Right lobe of liver (tissue), 6 donors: Measurements from ENCODE around the gene RNF44. TPM values are rescaled to one million over a fixed set of nuclear protein-coding genes. Genes with fewer than 3 reads are reported as not detected.

Experiments used
- ATAC-seq, 4 donors: fragments of 200-7000 bp; cut with Tn5 transposase; one replicate each; pipeline ENCODE4 v1.9.1; 2020; ENCODE audit warnings: mild to moderate bottlenecking in 4 of 4, moderate library complexity in 4 of 4
- DNase-seq, 3 donors: peaks; one replicate each; pipeline ENCODE4 v3.0.0-alpha.2; 2020
- H3K27ac ChIP-seq, 3 donors: fragments of 200-600 bp; one replicate each; pipeline ENCODE4 v1.8.0; 2022
- H3K27me3 ChIP-seq, 2 donors: fragments of 200-600 bp; one replicate each; pipeline ENCODE4 v1.8.0; 2022
- H3K36me3 ChIP-seq, 4 donors: fragments of 200-600 bp; sonication (generic) in 1 of 4; one replicate each; pipeline versions ENCODE4 v1.5.1 to v1.8.0; 2017 to 2022; ENCODE audit warnings: control low read depth in 1 of 4
- H3K4me1 ChIP-seq, 4 donors: fragments of 200-600 bp; sonication (generic) in 1 of 4; one replicate each; pipeline versions ENCODE4 v1.5.1 to v1.8.0; 2017 to 2022; ENCODE audit warnings: control low read depth in 1 of 4
- H3K4me3 ChIP-seq, 3 donors: fragments of 200-600 bp; one replicate each; pipeline ENCODE4 v1.8.0; 2022
- H3K9me3 ChIP-seq, 4 donors: fragments of 200-600 bp; sonication (generic) in 1 of 4; one replicate each; pipeline versions ENCODE4 v1.5.1 to v1.8.0; 2017 to 2022; ENCODE audit warnings: control low read depth in 1 of 4
- POLR2A ChIP-seq: fragments of 450-650 bp; IDR thresholded peaks from one replicate; pipeline ENCODE4 v1.6.1; 2017; ENCODE audit warnings: antibody characterized with exemption, mild to moderate bottlenecking
- WGBS: methylation state at CpG from one replicate; pipeline ENCODE4 v1.1.6; 2018; ENCODE audit warnings: low coverage, low lambda C conversion rate; ENCODE audit not compliant: insufficient coverage; ENCODE audit errors: missing lambda C conversion rate; 5-methylcytosine and 5-hydroxymethylcytosine counted together
- intact Hi-C, 2 donors: fragments of 100-400 bp; cut with DNase I; formaldehyde crosslinking; loops; one replicate each; pipeline versions ENCODE4 v1.11.2 to v1.14.1; 2022
- total RNA-seq, 6 experiments: library from RNA; depleted of rRNA in 2 of 6; stranded (reverse); fragments of >200 nt in 2 of 6; fragmentation: NEBNext Ultra II Directional in 3 of 6; extraction: Animal tissue kit (Norgen Biotek cat#: 25700) in 3 of 6; gene quantifications; one replicate each; pipeline versions ENCODE4 v1.1.0 to v1.2.4, GENCODE V29; 2016 to 2023
- TF ChIP-seq, protein P1 (sequence below), 4 donors: fragments of 200-600 bp in 3 of 4; fragments of 450-650 bp in 1 of 4; IDR thresholded peaks; one replicate each; pipeline versions ENCODE4 v1.5.1 to v1.8.0; 2016 to 2022; ENCODE audit warnings: antibody characterized with exemption in 4 of 4, mild to moderate bottlenecking in 2 of 4
- donor health status: DM: no; HTN: yes; CAD: no.
- donor health status: DM: no; HTN: no; CAD: no.
- donor health status: DM: no; HTN: no; CAD: no.
- donor health status: DM: no; HTN: yes; CAD: no.
- donor health status: DM: no; HTN: yes; CAD: no.

RNF44 gene
- total RNA-seq, 6 experiments from 2014 or later: 5.1 to 16.3 (median 12.7) TPM

DNA sequence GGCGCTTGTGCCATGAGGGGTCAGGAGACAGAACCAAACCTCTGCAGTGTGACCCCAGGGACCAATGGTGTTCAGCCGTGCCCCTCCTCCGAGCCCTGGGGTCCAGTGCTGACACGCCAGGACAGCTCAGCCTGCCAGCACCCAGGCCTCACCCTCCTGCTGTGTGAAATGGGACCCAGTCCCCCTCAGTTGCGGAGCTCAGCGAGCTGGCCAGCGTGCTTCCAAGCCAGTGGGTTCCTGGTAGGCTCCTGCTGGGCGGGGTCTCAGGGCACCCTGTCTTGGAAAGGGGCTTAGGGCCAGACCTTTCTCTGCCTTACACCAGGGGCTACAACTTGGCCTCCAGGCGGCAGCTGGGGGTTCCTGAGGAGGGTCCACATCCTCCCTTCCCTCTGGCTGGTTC is 4.4 kb downstream of the RNF44 start:
- Histone ChIP-seq H3K4me3 (no peak overlapping the region), H3K27ac (peak overlapping the region in 1 of 3 donors; percentile 97)

GRCh38 chr5:176531902-176532493 is 5.2 kb downstream of the RNF44 start:
- no peaks in the 10 kb centered on the region for H3K27me3 ChIP-seq
- no peak overlapping the region for H3K27ac ChIP-seq

More for the DNA sequence above, 4.4 kb downstream of the RNF44 start:
- Histone ChIP-seq H3K4me1 (peaks cover 0 to 37% (median 25%) of the 10 kb centered on the region in 4 donors), H3K27me3 (no peaks in the 10 kb centered on the region), H3K36me3 (peaks cover 0 to 35% (median 13%) of the 10 kb centered on the region in 4 donors), H3K9me3 (no peaks in the 10 kb centered on the region)
- 87% methylated on average over 3 of the region's 9 CpGs for WGBS
- DNase-seq: no peak
- intact Hi-C loops: loop anchor here in 1 of 2 donors (10.0 kb wide), 1 partner anchor 88 kb away; the partner anchor contains the start of gene FAF2
- TF ChIP-seq POLR2A: no peak
- TF ChIP-seq, protein P1, sequence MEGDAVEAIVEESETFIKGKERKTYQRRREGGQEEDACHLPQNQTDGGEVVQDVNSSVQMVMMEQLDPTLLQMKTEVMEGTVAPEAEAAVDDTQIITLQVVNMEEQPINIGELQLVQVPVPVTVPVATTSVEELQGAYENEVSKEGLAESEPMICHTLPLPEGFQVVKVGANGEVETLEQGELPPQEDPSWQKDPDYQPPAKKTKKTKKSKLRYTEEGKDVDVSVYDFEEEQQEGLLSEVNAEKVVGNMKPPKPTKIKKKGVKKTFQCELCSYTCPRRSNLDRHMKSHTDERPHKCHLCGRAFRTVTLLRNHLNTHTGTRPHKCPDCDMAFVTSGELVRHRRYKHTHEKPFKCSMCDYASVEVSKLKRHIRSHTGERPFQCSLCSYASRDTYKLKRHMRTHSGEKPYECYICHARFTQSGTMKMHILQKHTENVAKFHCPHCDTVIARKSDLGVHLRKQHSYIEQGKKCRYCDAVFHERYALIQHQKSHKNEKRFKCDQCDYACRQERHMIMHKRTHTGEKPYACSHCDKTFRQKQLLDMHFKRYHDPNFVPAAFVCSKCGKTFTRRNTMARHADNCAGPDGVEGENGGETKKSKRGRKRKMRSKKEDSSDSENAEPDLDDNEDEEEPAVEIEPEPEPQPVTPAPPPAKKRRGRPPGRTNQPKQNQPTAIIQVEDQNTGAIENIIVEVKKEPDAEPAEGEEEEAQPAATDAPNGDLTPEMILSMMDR (IDR thresholded peaks at IDR 0.05): no peak
- no peak for ATAC-seq

DNA sequence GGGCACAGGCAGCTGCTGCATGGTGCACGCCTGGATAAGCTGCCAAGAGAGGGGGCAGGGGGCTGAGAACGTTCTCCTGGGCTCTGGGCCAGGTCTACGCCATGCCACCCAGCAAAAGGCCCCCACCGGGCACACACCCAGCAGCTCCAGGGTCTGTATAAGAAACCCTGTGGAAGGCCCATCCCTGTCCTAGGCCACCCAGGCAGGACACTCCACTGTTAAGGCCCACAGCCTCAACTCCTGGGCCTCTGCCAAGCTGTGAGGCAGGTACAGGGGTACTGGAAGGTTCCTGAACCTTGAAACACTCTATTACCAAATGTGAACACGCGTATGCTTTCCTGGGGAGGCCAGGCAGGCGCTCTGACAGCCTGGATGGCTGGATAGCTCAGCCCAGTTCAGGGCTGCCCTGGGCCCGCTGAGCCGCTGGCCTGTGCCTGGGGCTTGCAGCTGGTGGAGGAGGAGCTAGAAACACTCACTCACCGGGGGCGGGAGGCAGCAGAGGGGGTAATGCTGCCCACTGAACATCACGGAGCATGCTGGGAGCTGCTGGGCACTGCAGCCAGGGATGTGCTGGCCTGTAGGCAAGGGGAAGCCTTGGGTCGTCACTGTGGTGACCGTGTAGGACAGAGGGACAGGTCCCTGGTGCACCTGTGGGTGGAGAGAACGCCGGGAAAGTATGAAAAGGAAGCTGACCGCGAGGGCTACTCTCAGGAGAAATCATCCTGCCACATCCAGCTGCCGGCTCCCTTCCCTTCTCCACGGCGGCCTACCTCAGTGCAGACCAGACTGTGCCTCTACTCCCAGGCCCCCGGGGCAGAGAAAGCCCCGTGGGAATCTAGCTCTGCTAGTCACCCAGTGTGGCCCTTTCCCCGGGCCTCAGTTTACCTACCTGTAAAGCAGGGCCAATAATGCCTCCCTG is 6.0 kb downstream of the RNF44 start:
- Histone ChIP-seq H3K36me3 (peaks cover 0 to 35% (median 14%) of the 10 kb centered on the region in 4 donors), H3K9me3 (no peaks in the 10 kb centered on the region), H3K27ac (no peak overlapping the region), H3K4me3 (no peak overlapping the region), H3K4me1 (peaks cover 0 to 36% (median 25%) of the 10 kb centered on the region in 4 donors), H3K27me3 (no peaks in the 10 kb centered on the region)
- intact Hi-C loops: loop anchor here in 1 of 2 donors (10.0 kb wide), 1 partner anchor 86 kb away; the partner anchor contains the start of gene FAF2
- no peak for ATAC-seq
- TF ChIP-seq POLR2A: no peak
- TF ChIP-seq, protein P1 (IDR thresholded peaks at IDR 0.05): no peak
- no peak for DNase-seq
- 62% methylated on average over 12 of the region's 24 CpGs for WGBS

More at GRCh38 chr5:176531902-176532493, 5.2 kb downstream of the RNF44 start:
- DNase-seq: no peak
- no peak for ATAC-seq
- intact Hi-C loops: loop anchor here in 1 of 2 donors (10.0 kb wide), 1 partner anchor 87 kb away; the partner anchor contains the start of gene FAF2
- H3K4me3 ChIP-seq: no peak overlapping the region
- TF ChIP-seq POLR2A: no peak
- TF ChIP-seq, protein P1 (IDR thresholded peaks at IDR 0.05): no peak
- H3K36me3 ChIP-seq: peaks cover 0 to 35% (median 14%) of the 10 kb centered on the region in 4 donors
- H3K9me3 ChIP-seq: no peaks in the 10 kb centered on the region
- no CpG with 5 or more reads among the region's 28 CpGs for WGBS
- peaks cover 0 to 37% (median 25%) of the 10 kb centered on the region in 4 donors for H3K4me1 ChIP-seq

GRCh38 chr5:176530393-176530982 is 6.7 kb downstream of the RNF44 start:
- Histone ChIP-seq H3K36me3 (peaks cover 0 to 35% (median 14%) of the 10 kb centered on the region in 4 donors), H3K9me3 (no peaks in the 10 kb centered on the region), H3K27me3 (no peaks in the 10 kb centered on the region), H3K4me3 (no peak overlapping the region), H3K27ac (no peak overlapping the region), H3K4me1 (peaks cover 0 to 29% (median 21%) of the 10 kb centered on the region in 4 donors)
- 68% methylated on average over 4 of the region's 28 CpGs for WGBS
- DNase-seq (no peak), ATAC-seq (no peak)
- intact Hi-C loops: loop anchor here in 1 of 2 donors (10.0 kb wide), 1 partner anchor 86 kb away; the partner anchor contains the start of gene FAF2
- no peak for TF ChIP-seq POLR2A
- TF ChIP-seq, protein P1 (IDR thresholded peaks at IDR 0.05): no peak
